K562 (cell line): Measurements from ENCODE around the gene TBC1D5. TPM values are rescaled to one million over a fixed set of nuclear protein-coding genes. Genes with fewer than 3 reads are reported as not detected.
A peak's percentile ranks its signal among the peaks of the same experiment; 100 is the strongest.

Experiments
- ATAC-seq: fragments of 200-7000 bp; cut with Tn5 transposase; 3 replicates; pipeline ENCODE4 v1.9.1; 2020; ENCODE audit warnings: moderate library complexity
- BruUV-seq: library from RNA; stranded (reverse); fragments of 400-500 nt; replicated peaks from 2 replicates; lab custom pipeline; 2021; lab: Mats Ljungman, UMichigan
- CTCF ChIA-PET: fragments of 300-600 bp; formaldehyde crosslinking; extraction: SDS; loops from one replicate; lab custom pipeline; 2021; ENCODE audit warnings: low intra/inter-chr PET ratio; lab: Yijun Ruan, JAX
- POLR2A ChIA-PET: fragments of 300-600, 350-650 bp; sonication (Branson Sonifier 250); formaldehyde crosslinking; extraction: SDS; loops from one replicate; lab custom pipeline; 2021; ENCODE audit warnings: antibody characterized with exemption, inconsistent platforms; lab: Yijun Ruan, JAX
- DNase-seq, 4 experiments: peaks; one replicate each; pipeline versions ENCODE4 v3.0.0 to v3.0.0-alpha.2; 2011 to 2018; ENCODE audit warnings: low spot score in 3 of 4, mixed read lengths in 3 of 4; ENCODE audit errors: extremely low read depth in 1 of 4
- FAIRE-seq: peaks from 2 replicates; lab custom pipeline; 2011; peaks lifted over from hg19 to GRCh38; lab: Jason Lieb, UNC
- H2AFZ ChIP-seq: 2 replicates; pipeline ENCODE4 v1.6.0; 2011; ENCODE audit warnings: low read depth, low read length, control low read depth, inconsistent platforms
- H3K27ac ChIP-seq: fragments of 200-600 bp; 3 replicates; pipeline ENCODE4 v1.8.0; 2011; ENCODE audit warnings: low read depth, mild to moderate bottlenecking, control low read depth, inconsistent platforms, low read length, moderate library complexity, mixed read lengths; ENCODE audit errors: extremely low read depth
- H3K27me3 ChIP-seq, 2 experiments: fragments of 300-600 bp in 1 of 2; 2 replicates in 1 of 2; 3 replicates in 1 of 2; pipeline versions ENCODE4 v1.6.0 to v1.8.0; 2011; ENCODE audit warnings: inconsistent platforms in 2 of 2, low read length in 2 of 2, mild to moderate bottlenecking in 1 of 2, mixed read lengths in 1 of 2, moderate library complexity in 1 of 2; ENCODE audit not compliant: control insufficient read depth in 2 of 2, insufficient read depth in 2 of 2
- H3K36me3 ChIP-seq: fragments of 300-600 bp; 3 replicates; pipeline ENCODE4 v1.8.0; 2011; ENCODE audit warnings: mild to moderate bottlenecking, low read length, inconsistent platforms; ENCODE audit not compliant: control insufficient read depth, insufficient read depth
- H3K4me1 ChIP-seq, 2 experiments: fragments of 200-600 bp in 1 of 2; replicated peaks in 1 of 2; 2 replicates in 1 of 2; 3 replicates in 1 of 2; pipeline versions ENCODE4 v1.5.1 to v1.8.0; 2011; ENCODE audit warnings: inconsistent platforms in 2 of 2, low read length in 2 of 2, mild to moderate bottlenecking in 1 of 2, mixed read lengths in 1 of 2, moderate library complexity in 1 of 2; ENCODE audit not compliant: control insufficient read depth in 2 of 2, insufficient read depth in 2 of 2
- H3K4me2 ChIP-seq: 2 replicates; pipeline ENCODE4 v1.6.1; 2011; ENCODE audit warnings: low read length, control low read depth, inconsistent platforms, mixed read lengths; ENCODE audit not compliant: insufficient read depth
- H3K4me3 ChIP-seq: fragments of 200-600 bp; sonication (generic), shearing (Covaris generic); 2 replicates; pipeline ENCODE4 v1.5.1; 2016; ENCODE audit warnings: control low read depth, inconsistent platforms
- H3K79me2 ChIP-seq: fragments of 200-600 bp; 3 replicates; pipeline ENCODE4 v1.8.0; 2011; ENCODE audit warnings: low read length, inconsistent platforms; ENCODE audit not compliant: control insufficient read depth, insufficient read depth
- H3K9ac ChIP-seq, 2 experiments: 2 replicates each; pipeline versions ENCODE4 v1.6.0 to v1.6.1; 2011; ENCODE audit warnings: low read depth in 2 of 2, low read length in 2 of 2, control low read depth in 1 of 2, inconsistent platforms in 1 of 2, mild to moderate bottlenecking in 1 of 2, mixed read lengths in 1 of 2; ENCODE audit not compliant: insufficient read depth in 1 of 2
- H3K9me1 ChIP-seq: one replicate; pipeline ENCODE4 v1.6.0; 2011; ENCODE audit warnings: inconsistent platforms, mild to moderate bottlenecking, low read length, moderate library complexity; ENCODE audit not compliant: control insufficient read depth, insufficient read depth
- H3K9me3 ChIP-seq: replicated peaks from 2 replicates; pipeline ENCODE4 v1.5.1; 2011; ENCODE audit warnings: low read depth, low read length, inconsistent platforms; ENCODE audit not compliant: control insufficient read depth, insufficient read depth
- H4K20me1 ChIP-seq: replicated peaks from 2 replicates; pipeline ENCODE4 v1.6.1; 2011; ENCODE audit warnings: low read length, inconsistent platforms, mixed read lengths; ENCODE audit not compliant: control insufficient read depth, insufficient read depth
- ARID3B ChIP-seq: fragments of 250-450 bp; sonication (Bioruptor Pico); IDR thresholded peaks from 2 replicates; pipeline ENCODE4 v1.4.0; 2020; ENCODE audit warnings: borderline replicate concordance
- KDM4B ChIP-seq, 2 experiments: fragments of 450-650 bp in 1 of 2; sonication (generic) in 1 of 2; IDR thresholded peaks; 2 replicates each; pipeline ENCODE4 v1.6.1; 2016 to 2017; ENCODE audit warnings: borderline replicate concordance in 2 of 2, antibody characterized with exemption in 1 of 2, low read depth in 1 of 2, mild to moderate bottlenecking in 1 of 2
- STAT6 ChIP-seq: sonication (generic); formaldehyde crosslinking; IDR thresholded peaks from 2 replicates; pipeline ENCODE4 v1.8.1; 2023; ENCODE audit warnings: mild to moderate bottlenecking, missing genetic modification reagents
- TEAD4 ChIP-seq, 2 experiments: sonication (generic) in 1 of 2; formaldehyde crosslinking in 1 of 2; IDR thresholded peaks; 2 replicates each; pipeline versions ENCODE4 v1.6.1 to v1.8.0; 2012 to 2022; ENCODE audit warnings: borderline replicate concordance in 1 of 2, inconsistent platforms in 1 of 2, low read length in 1 of 2, mild to moderate bottlenecking in 1 of 2, missing genetic modification reagents in 1 of 2
- USF1 ChIP-seq: sonication (generic); formaldehyde crosslinking; IDR thresholded peaks from 2 replicates; pipeline ENCODE4 v1.9.0; 2022; ENCODE audit warnings: mild to moderate bottlenecking, missing genetic modification reagents
- XRCC3 ChIP-seq: fragments of 450-650 bp; IDR thresholded peaks from 2 replicates; pipeline ENCODE4 v1.6.1; 2017; ENCODE audit warnings: mild to moderate bottlenecking, moderate library complexity
- ZBTB1 ChIP-seq: sonication (generic); formaldehyde crosslinking; IDR thresholded peaks from 2 replicates; pipeline ENCODE4 v1.8.1; 2023; ENCODE audit warnings: missing genetic modification reagents, low read depth, mild to moderate bottlenecking, borderline replicate concordance
- ZNF133 ChIP-seq: fragments of 250-450 bp; sonication (Bioruptor Pico); IDR thresholded peaks from 2 replicates; pipeline ENCODE4 v1.4.0; 2020; ENCODE audit warnings: mild to moderate bottlenecking
- ZNF175 ChIP-seq: fragments of 200-800 bp; sonication (Bioruptor generic); IDR thresholded peaks from 2 replicates; pipeline ENCODE4 v1.6.1; 2016; ENCODE audit warnings: low read depth, mild to moderate bottlenecking, missing genetic modification characterization, missing compliant biosample characterization
- ZNF239 ChIP-seq: fragments of 250-450 bp; sonication (Bioruptor Pico); IDR thresholded peaks from 2 replicates; pipeline ENCODE4 v1.4.0; 2020; ENCODE audit warnings: mild to moderate bottlenecking
- ZNF395 ChIP-seq: fragments of 200-800 bp; sonication (Bioruptor generic); IDR thresholded peaks from 2 replicates; pipeline ENCODE4 v1.6.1; 2017; ENCODE audit warnings: missing genetic modification characterization, missing compliant biosample characterization
- ZNF511 ChIP-seq: sonication (generic); formaldehyde crosslinking; IDR thresholded peaks from 2 replicates; pipeline ENCODE4 v1.8.0; 2022; ENCODE audit warnings: mild to moderate bottlenecking, missing genetic modification reagents
- ZNF766 ChIP-seq: fragments of 200-800 bp; sonication (Bioruptor generic); conservative IDR thresholded peaks from 2 replicates; pipeline ENCODE4 v1.6.1; 2016; ENCODE audit warnings: missing genetic modification characterization, missing compliant biosample characterization
- WGBS: fragments of 100-300 bp; shearing (Covaris generic); methylation state at CpG from one replicate; pipeline ENCODE4 v1.1.6; 2016; ENCODE audit warnings: low coverage, mixed read lengths; ENCODE audit not compliant: insufficient coverage; ENCODE audit errors: missing lambda C conversion rate; 5-methylcytosine and 5-hydroxymethylcytosine counted together
- in situ Hi-C: fragments of 300-500 bp; cut with MboI; formaldehyde crosslinking; loops from 4 replicates; pipeline ENCODE4 v1.15.0; 2018; ENCODE audit warnings: inconsistent platforms, mixed read lengths
- intact Hi-C: fragments of 100-400 bp; cut with micrococcal nuclease; formaldehyde crosslinking; loops from 2 replicates; pipeline ENCODE4 v1.14.2; 2022
- polyA plus RNA-seq, 8 experiments: library from polyadenylated mRNA; depleted of rRNA in 4 of 8; stranded (reverse) in 5 of 8; unstranded in 3 of 8; fragments of >200 nt; fragmentation: Nextera tagmentation in 2 of 8; fragmentation: Illumina TruSeq in 1 of 8; extraction: Ambion mirVana in 2 of 8; extraction: Trizol in 1 of 8; gene quantifications; 2 replicates each; pipeline versions ENCODE4 v1.2.1 to v1.2.3, GENCODE V29; 2011 to 2014; ENCODE audit warnings: inconsistent platforms in 1 of 8, missing spikeins in 1 of 8
- total RNA-seq, 7 experiments: library from RNA; depleted of rRNA in 6 of 7; stranded (reverse); fragments of >200 nt in 6 of 7; fragmentation: Illumina TruSeq in 2 of 7; extraction: Trizol in 2 of 7; gene quantifications; 2 replicates each; pipeline versions ENCODE4 v1.2.1 to v1.2.3, GENCODE V29; 2011 to 2021; ENCODE audit warnings: low replicate concordance in 1 of 7

Gene TBC1D5
- total and polyA plus RNA-seq, 9 of the 15 experiments (the other 6 are each of a cell fraction or from before 2014, with no cell fraction given): 2.9 to 38.1 (median 25.6) TPM

- H3K9ac ChIP-seq: no peak overlapping the region
- H3K4me1 ChIP-seq: no peaks in the 10 kb centered on the region
- no peak overlapping the region for H2AFZ ChIP-seq
- intact Hi-C loops: no loop called here
- no TSS peak for BruUV-seq
- H3K9me1 ChIP-seq: no peaks in the 10 kb centered on the region
- in situ Hi-C loops: no loop called here
- H3K4me2 ChIP-seq: no peak overlapping the region
- no peaks in the 10 kb centered on the region for H4K20me1 ChIP-seq
- H3K36me3 ChIP-seq: no peaks in the 10 kb centered on the region
- no peaks in the 10 kb centered on the region for H3K9me3 ChIP-seq
- peaks cover 0 to 5% of the 10 kb centered on the region in 2 experiments; a peak in 3 of 5 replicates for H3K27me3 ChIP-seq
- H3K27ac ChIP-seq: no peak overlapping the region
- ChIA-PET CTCF (no interaction called here), POLR2A (no interaction called here)
- no peaks in the 10 kb centered on the region for H3K79me2 ChIP-seq
- no peak overlapping the region for H3K4me3 ChIP-seq
- no peak for FAIRE-seq
- no peak for DNase-seq
- TF ChIP-seq ZNF239 (CRISPR knock-in tag) (no peak), XRCC3 (no peak), USF1 (CRISPR knock-in tag) (no peak), ZNF395 (no peak), KDM4B (IDR thresholded peaks at IDR 0.05; ENCODE audit: borderline replicate concordance in 2 of 2, low read depth in 1 of 2) (no peak), ARID3B (CRISPR knock-in tag) (no peak), TEAD4 (IDR thresholded peaks at IDR 0.05; ENCODE audit: low read length) (no peak), TEAD4 (CRISPR knock-in tag; IDR thresholded peaks at IDR 0.05; ENCODE audit: borderline replicate concordance) (no peak), ZNF766 (CRISPR knock-in tag) (no peak), ZNF175 (no peak), ZNF511 (CRISPR knock-in tag) (no peak), ZNF133 (CRISPR knock-in tag) (no peak), ZBTB1 (CRISPR knock-in tag) (no peak), STAT6 (CRISPR knock-in tag) (no peak)
- ATAC-seq: peak; percentile 36; the same call in 1 of the 3 replicates
- 2% methylated on average over 3 of the region's 3 CpGs for WGBS
Measured at GRCh38 chr3:17115186-17115585, 627.2 kb downstream of the TBC1D5 start.
